Activated CD4-positive, alpha-beta T cell treated with anti-CD3 and anti-CD28 coated beads, Interleukin-2, amount 50 U/mL, for 16 hours (primary cell): Measurements from ENCODE around the gene WDR55.
"Not testable (repeated sequence)": the region's sequence is repeated elsewhere in the genome, so short reads cannot be mapped to it uniquely, and the experiment has no call there.

Experiments used
- DNase-seq: peaks from one replicate; pipeline ENCODE4 v3.0.0-alpha.2; 2020

WDR55 gene

DNA sequence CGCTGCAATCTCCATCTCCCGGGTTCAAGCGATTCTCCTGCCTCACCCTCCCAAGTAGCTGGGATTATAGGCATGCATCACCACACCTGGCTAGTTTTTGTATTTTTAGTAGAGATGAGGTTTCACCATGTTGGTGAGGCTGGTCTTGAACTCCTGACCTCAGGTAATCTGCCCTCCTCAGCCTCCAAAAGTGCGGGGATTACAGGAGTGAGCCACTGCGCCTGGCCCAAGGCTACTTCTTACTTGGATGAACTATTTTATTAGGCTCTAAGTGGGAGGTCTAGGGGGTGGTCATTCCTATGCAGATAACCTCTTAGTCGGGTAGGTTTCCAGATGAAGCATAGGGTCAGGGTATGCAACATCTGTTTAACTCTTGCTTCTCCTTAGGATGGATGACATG lies 4.3 kb upstream of the WDR55 start:
- not testable (repeated sequence) for DNase-seq

DNA sequence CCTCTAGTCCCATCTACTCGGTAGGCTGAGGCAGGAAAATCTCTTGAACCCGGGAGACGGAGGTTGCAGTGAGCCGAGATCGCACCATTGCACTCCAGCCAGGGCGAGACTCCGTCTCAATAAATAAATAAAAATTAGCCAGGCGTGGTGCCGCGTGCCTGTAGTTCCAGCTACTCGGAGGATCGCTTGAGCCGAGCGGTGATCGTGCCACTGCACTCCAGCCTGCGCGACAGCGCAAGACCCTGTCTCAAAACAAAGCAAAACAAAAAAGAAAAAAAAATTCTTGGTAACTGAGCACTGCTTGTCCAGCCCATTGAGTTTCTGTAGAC lies 710 bp upstream of the WDR55 start:
- DNase-seq = no peak

DNA sequence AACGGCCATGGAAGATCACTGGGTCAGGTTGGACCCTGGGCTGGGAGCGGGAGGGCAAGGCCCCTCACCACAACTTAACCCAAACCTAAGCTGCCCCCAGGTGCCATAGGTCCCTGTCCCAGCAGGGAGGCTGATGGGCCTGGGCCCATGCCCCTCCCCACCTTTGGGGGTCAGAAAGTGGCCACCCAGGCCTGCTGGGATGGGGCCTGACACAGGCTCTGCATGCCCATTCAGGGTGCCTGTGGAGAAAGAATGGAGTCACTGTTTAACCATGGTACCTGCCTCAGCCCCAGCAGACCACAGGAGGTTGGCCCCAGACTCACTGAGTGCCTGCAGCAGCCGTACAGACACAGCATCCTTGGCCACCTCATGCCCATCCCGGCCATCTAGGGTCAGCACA lies 6.3 kb downstream of the WDR55 start:
- DNase-seq = not testable (repeated sequence)

DNA sequence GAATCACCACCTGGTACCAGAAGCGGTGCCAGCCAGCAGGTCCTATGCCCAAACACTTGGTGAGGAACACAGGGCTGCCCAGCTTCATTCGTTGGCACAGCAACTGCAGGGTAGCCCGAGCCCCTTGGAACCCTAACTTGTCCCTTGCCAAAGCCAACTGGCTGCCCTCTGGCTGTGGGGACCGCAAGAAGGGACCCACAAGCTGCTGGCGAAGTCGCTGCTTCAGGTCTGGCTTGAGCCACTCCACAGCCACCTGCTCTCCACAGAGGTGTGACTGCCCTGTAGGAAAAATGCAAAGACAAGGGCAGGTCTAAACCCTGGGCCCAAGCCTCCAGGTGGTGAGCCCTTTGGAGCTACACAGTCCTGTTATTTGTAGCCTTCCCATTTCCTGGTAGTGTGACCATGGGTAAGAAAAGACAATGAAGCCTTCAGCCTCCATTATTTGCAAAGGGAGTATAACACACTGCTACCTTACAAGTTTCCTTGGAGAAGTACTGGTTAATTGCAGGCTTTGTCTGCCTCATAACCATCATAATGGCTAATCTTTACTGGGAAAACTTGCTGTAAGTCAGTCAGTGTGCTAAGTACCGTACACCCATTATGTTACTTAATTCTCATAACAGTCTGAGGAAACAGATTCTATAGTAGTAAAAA lies 6.9 kb downstream of the WDR55 start:
- DNase-seq = no peak

DNA sequence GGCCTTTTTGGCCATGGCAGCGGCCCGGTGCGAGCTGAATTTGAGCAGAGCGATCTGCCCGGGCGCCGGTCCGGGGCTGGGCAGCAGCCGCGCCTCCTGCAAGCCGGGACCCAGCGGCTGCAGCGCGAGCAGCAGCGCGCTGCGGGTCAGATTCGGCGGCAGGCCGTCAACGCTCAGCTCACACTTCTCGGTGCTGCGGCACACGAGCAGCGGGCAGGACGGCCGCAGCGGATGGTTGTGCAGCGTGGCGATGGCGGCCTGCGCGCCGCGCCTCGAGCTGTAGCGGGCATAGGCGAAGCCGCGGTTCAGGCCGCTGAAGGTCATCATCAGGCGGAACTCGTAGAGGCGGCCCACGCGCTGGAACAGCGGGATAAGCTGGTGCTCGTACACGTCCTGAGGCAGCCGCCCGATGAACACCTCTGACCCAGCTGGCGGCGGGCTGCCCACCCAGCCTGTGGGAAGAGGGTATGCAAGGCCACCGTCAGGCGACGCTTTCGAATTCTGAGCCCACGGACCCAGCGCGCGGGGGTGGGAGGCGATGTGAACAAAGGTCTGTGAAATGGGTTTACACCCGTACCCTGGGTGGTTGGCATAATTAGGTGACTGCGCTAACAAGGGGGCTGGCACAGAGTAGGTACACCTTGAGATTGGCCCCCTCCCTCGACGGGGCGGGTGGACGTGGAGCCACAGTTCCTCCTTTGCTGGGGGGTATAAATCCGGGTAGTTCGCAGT lies 7.9 kb downstream of the WDR55 start:
- DNase-seq = no peak

DNA sequence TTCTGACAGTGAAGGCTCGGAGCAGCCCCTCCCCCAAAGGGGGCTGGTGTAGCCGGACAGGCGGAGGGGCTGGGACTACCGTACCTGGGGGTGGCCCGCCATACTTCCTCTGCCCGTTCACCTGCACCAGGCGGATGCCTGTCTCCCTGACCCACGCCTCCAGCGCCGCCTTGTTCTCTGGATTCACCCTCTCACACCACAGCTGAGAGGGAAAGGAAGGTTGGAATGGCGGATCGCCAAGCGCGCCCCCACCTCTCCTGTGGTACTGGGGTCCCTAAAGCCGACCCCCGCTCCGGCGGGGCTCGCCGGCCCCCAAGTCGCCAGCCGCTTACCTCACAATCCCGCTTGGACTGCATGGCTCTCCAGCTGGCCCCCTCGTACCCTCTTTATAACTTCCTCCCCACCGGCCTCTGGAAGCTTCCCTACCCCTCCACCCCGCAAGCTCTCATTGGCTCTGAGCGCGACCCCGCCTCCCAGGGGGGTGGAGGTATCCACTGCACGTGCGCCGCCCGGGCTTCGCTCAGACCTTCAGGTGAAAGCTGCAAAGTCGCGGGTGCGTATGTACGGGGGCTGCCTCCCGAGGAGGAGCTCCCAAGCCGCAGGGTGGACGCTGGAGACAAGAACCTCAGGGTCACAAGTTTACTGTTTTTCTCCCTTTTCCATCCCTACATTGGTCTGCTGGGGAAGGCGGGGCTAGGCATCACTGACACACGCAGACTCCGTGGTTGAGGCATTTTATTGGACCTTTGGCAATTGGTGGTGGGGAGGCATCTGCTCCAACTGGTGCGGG lies 8.7 kb downstream of the WDR55 start, which contains the start of gene DND1:
Gene DND1 (minus strand): TSS at position 390 of the 790 bp plus-strand sequence. CDS start 34 bp downstream, at position 356.
- DNase-seq = no peak

DNA sequence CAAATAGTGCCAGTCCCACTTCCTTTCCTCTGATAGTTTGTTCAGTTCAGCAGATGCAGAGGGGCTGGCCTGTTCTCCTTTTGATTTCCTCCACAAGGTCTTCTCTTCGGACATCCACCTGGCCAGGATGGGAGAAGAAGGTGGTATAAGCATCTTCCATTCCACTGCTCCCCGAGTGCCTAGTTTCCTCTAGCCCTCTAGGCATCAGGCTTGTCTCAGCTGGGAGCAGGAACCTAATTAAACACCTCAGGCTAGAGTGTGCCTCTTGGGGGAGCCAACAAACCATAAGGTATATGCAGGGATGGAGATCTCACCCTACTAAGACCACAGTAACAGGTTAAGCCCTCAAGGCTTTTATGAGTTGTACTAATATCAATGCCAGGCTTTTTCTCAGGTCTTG lies 9.5 kb downstream of the WDR55 start:
- no peak for DNase-seq

DNA sequence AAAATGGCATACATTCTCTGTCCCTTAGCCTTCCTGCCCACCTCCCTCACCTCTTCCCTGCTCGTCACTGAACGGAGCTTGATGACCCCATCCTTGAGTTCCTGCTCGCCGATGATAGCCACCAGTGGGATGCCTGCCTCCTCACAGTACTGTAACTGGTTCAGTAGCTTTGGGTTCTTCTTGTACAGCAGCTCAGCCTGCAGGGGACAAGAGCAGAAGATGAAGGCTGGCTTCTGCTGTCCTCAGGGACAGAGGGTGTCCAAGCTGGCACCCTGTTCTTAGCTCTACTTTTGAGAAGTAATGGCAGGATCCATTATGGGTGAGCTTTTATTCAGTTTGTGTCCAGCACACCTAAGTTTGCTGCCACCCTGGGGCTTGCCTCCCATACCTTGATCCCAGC lies 9.9 kb downstream of the WDR55 start:
- no peak for DNase-seq

DNA sequence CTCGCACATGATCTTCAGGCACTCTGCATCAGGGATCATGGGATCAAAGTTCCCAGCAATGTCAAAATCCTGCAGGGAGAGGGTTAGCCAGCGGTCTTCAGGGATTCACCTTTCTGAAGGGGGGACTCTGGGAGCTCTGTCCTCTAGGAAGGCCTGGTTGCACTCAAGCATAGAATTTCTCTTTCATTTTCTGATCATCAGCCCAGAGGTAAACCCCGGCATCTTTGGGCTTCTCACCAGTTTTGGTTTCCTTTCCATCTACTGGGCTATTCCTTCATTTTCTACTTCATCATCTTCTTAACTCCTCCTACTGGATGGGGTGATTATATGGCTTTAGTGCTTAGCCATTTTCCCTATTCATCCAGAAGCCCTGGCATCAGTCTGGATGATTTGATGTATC lies 13.2 kb downstream of the WDR55 start:
- no peak for DNase-seq

DNA sequence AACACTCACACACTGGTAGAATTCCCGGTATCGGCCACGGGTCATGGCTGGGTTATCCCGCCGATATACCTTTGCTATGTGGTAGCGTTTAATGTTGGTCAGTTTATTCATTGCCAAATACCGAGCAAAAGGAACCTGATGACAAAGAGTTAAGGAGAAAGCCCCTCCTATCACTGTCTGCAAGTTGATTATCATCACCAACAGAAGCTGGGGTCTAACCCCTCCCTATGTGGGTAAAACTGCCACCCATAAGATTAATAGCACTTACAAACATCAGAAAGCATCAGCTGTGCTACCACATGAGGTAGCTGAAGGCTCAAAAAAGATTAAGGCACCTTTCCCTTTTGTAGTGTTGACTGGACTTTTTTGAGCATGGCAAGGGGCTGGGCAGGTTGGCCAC lies 14.3 kb downstream of the WDR55 start:
- no peak for DNase-seq

DNA sequence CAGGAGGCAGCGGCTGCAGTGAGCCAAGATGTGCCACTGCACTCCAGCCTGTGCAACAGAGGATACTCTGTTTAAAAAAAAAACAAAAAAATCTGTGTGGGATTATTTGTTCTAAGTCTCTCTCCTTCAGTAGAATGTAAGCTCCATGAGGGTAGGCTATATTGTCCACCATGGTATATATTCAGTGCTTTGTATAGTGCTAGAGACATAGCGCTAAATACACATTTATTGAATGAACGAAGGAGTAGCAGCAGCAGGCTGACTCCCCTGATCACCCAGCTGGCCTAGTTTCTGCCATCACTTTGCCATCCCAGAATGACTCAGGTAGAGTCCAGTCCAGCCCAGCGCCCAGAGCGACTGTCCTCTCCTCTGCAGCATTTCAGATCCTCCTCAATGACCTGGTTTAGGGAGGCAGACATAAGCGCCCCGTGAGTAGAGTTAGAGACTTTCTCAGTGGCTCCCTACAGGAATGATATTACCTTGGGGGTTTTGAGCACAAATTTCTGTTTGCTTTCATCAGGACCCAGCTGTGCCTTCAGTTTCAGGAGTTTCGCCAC lies 25.8 kb downstream of the WDR55 start:
- DNase-seq = no peak

DNA sequence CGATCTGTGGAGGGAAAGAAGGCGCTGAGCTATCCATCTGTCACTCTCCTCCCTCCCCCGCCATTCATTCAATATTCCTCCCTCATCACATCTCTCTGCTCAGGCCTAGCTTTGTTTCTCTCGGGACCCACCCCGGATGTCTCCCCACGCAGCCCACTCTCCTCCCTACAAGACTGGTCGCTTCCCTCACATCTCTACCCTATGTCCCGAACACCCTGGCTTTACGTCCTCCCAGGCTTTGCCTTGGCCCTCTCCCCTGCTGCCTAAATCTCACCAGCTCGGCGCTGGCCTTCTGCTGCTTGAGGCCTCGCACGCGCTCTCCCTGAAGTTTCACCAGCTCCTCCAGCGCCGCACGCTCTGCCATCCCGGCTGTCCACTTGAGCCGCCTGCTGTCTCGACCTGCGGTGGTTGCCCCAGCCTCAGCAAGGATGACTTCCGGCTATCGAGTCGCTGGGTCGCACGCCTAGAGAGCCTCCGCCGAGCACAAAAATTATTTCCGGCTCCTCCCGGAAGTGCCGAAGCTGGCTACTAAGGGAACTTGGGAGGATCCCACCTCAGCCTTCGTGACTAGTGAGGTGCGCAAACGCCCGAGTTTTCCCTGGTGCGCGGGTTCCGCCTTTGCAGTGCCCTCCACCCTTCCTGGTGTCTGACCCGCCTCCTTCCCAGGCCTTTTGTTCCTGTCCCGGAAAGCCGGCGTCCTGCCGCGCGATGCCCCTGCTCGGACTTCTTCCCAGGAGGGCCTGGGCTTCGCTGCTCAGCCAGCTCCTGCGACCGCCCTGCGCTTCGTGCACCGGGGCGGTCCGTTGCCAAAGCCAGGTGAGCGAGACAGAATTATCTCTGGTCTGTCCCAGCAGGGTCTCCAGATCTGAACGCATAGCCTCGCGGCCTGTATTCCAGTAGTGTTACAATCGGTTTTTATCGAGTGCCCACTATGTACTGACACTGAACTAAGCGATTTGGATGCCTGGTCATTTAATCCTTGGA lies 26.5 kb downstream of the WDR55 start, which contains the start of the genes HARS1 and HARS2:
Gene HARS1 (minus strand): TSS at position 430 of the 984 bp plus-strand sequence. CDS start 66 bp downstream, at position 364.
Gene HARS2 (plus strand): TSS at position 515 of the 984 bp plus-strand sequence. CDS start 194 bp downstream, at position 709.
- peak; percentile 94 for DNase-seq

DNA sequence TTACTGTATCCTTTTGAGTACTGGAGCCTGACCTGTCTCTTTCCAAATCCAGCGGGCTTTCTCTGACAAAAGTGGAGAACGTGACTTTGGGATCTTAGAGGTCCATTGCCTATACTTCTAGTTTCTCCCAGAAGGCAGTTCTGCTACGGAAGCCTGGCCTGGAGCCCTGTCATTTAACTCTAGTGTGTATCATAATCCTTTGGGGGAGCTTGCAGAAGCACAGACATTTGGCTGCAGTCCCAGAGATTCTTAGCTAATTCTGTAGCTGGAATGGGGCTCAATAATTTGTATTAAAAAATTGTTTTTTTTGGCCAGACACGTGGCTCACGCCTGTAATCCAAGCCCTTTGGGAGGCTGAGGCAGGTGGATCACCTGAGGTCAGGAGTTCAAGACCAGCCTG lies 29.6 kb downstream of the WDR55 start:
- DNase-seq = no peak

DNA sequence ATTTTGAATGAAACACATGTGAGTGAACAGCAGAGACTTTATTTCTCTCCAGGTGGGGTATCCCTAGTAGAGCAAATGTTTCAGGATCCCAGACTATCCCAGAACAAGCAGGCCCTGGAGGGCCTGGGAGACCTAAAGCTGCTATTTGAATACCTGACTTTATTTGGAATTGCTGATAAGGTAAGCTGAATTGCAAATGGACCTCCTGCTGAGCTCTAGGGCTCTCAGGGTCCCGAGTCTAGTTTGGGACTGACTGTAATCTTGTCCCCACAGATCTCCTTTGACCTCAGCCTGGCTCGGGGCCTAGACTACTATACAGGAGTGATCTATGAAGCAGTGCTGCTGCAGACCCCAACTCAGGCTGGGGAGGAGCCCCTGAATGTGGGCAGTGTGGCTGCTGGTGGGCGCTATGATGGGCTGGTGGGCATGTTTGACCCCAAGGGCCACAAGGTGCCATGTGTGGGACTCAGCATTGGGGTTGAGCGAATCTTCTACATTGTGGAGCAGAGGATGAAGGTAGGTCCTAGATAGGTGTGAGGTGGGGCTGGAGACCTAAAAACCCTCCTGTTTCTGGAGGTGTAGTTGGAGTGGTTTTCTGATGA lies 32.3 kb downstream of the WDR55 start:
- no peak for DNase-seq

DNA sequence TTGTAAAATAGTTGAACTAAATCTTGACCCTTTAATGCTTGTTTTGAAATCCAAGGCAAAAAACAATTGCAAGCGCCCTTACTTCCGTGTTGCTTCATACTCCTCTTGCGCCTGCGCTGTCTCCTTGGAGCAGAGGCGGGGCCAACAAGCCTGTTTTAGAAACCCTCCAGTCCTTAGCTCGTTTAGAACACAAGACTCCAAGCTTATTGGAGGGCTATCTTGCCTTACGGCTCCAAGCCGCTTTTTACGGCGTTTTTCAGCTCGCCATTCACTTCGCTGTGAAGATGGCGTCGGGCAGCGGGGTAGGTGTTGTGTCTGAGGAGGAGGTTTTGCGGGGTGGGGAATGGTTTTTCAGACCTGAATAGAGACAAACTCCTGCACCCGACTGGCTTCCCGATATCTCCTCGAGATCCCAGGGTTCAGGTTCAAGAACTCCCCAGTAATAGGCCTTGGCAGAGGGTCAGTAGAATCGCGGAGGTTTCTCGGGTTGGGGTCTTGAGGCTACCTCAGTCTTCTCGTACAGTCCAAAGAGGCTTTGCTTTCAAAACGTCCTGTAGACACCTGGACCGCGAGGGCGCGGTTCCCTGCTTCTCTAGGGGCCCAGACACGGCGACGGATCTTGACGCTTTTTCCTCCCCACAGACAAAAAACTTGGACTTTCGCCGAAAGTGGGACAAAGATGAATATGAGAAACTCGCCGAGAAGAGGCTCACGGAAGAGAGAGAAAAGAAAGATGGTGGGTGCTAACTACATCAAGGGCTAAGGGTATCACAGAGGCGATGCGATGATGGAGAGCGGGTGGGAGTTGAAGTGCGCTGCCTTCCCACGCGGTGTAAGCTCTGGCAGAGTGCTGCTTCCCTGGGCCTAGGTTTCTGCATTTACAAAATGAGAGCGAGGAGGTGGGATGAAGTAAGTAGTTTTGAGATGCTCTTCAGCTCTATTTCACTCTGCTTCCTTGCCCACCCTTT lies 35.8 kb downstream of the WDR55 start, which contains the start of gene ZMAT2:
Gene ZMAT2 (plus strand): TSS at position 271 of the 968 bp plus-strand sequence. CDS start 14 bp downstream, at position 285.
- peak; percentile 97 for DNase-seq

DNA sequence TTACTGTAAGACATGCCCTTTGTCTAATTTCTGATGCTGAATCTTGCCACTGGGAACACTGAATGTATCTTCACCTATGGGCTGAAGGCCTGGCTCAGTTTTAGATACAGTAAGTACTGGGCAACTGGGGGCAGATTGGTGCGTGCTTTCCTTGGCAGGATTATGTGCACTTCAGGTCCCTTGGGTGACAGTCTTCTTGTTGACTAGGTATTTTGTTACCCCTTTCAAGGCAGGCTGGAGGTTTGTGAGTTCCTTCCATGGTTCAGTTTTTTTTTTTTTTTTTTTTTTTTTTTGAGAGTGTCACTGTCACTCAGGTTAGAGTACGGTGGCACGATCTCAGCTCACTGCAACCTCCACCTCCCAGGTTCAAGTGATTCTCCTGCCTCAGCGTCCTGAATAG lies 43.1 kb downstream of the WDR55 start:
- DNase-seq = no peak

DNA sequence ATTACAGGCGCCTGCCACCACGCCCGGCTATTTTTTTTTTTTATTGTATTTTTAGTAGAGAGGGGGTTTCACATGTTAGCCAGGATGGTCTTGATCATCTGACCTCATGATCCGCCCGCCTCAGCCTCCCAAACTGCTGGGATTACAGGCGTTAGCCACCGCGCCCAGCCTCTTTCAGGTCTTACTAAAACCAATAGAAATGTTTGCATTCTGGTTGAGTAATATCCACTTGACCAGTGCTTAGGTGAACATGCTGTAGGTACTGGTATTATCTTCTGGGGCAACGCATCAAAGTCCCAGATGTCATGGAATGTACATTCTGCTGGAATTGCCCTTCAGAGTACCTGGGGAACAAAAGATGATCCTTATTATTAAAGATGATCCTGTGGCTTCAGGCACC lies 44.1 kb downstream of the WDR55 start:
- not testable (repeated sequence) for DNase-seq

DNA sequence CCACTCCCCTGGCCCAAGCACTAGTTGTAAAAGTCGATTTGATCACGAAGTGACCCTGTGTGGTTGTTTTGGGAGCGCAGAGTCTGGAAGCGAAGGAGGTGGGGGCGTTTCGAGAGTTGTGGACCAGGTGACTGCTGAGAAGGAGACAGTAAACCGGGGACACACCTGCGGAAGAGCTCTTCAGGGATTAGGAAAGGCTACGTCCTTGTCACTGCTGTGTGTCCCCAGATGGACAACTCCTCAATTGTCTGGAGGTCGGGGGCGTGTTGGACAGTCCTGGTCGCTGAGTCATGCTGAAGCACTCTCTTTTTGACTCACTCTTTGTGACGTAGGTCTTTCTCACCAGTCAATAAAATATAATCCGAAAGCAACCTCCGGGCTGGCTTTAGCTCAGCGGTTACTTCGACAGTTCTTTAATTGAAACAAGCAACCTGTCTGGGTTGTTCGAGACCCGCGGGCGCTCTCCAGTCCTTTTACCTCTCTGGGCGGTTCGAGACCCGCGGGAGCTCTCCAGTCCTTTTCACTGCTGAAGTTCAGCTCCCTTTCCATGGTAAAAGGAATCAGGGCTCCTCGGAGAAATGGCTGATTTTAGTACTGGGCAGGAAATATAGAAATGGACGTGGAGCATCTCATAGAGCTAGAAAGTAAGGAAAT lies 46.3 kb downstream of the WDR55 start:
- peak; percentile 97 for DNase-seq

DNA sequence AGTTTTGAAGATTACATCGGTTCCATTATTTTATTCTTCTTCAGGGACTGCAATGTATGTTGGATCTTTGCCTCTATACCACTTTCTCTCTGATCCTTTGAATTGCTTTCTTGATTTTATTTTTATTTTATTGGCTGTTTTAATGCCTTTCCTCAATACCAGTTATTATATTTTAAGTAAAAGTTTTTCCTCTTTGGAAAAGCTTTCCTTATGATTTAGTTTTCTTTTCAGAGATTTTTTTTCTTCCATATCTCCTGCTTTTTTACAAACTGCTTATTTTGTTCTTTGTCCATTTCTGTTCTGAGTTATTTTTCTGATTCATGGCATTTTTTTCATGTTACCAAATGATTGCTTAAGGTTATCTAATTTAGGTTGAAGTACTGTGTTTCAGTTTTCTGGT lies 47.1 kb downstream of the WDR55 start:
- DNase-seq = no peak
